ENCODE results near the gene LZTR1. TPM values are rescaled to one million over a fixed set of nuclear protein-coding genes. Genes with fewer than 3 reads are reported as not detected.
"Not testable (repeated sequence)": the region's sequence is repeated elsewhere in the genome, so short reads cannot be mapped to it uniquely, and the experiment has no call there.

LZTR1 gene
- total and polyA plus RNA-seq, 12 donors, result 14.7 to 36.5 (median 24.4) TPM

DNA sequence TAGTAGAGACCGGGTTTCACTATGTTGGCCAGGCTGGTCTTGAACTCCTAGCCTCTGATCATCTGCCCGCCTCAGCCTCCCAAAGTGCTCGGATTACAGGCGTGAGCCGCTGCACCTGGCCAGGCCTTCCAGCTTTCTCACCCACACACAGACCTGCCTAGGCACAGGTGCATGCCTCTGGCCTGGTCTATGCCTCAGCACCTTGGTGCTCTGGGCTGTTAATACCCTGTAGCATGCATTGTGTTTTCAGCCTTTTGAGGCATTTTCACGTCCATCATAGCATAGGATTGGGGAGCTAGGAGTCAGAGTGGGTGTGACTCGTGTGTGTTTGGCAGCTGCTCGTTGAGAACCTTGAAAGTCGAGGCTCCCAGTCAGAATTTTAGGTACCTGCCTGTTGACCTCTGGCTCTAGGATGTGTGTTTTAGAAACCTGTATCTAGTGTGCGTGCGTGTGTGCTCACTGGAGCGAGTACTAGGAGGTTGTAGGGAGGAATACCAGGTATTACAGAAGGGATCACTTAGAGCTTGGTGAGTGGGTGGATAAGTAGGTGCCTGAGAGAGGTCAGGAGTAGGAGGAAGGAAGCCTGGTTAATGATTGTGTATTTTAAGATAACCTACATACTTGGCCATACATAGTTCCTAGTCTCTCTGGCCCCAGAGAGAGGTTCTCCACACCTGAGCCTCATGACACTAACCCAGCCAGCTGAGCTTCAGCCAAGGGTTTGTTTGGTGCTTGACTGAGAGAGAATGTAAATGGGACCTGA lies 44.9 kb upstream of the LZTR1 start:
- no peak for TF ChIP-seq CTCF (IDR thresholded peaks at IDR 0.05)
- DNase-seq, result no peak
- no peak overlapping the region for H3K4me3 ChIP-seq
- WGBS, 2 donors, result 73 to 76% methylated on average over 12 of the region's 12 CpGs
- H3K27ac ChIP-seq, result no peak overlapping the region
- no peaks in the 10 kb centered on the region for H3K27me3 ChIP-seq
- H3K9me3 ChIP-seq, result no peaks in the 10 kb centered on the region
- H3K4me1 ChIP-seq, result peaks cover 8 to 70% (median 53%) of the 10 kb centered on the region in 9 donors
- ATAC-seq, result peak in 4 of 8 donors; percentile 15 to 38 (median 28)
- intact Hi-C loops (cut with DNase I), result no loop called here
- H3K36me3 ChIP-seq, result peaks cover 0 to 56% (median 13%) of the 10 kb centered on the region in 9 donors

GRCh38 chr22:20937794-20938671 lies 44.1 kb upstream of the LZTR1 start:
- DNase-seq (no peak), ATAC-seq (no peak)
- H3K36me3 ChIP-seq, result peaks cover 0 to 56% (median 13%) of the 10 kb centered on the region in 9 donors
- H3K27me3 ChIP-seq, result no peaks in the 10 kb centered on the region
- H3K9me3 ChIP-seq, result no peaks in the 10 kb centered on the region
- H3K4me3 ChIP-seq, result no peak overlapping the region
- peaks cover 8 to 73% (median 56%) of the 10 kb centered on the region in 9 donors for H3K4me1 ChIP-seq
- H3K27ac ChIP-seq, result no peak overlapping the region
- 82 to 87% methylated on average over 8 of the region's 8 CpGs for WGBS, 2 donors
- intact Hi-C loops (cut with DNase I), result no loop called here
- no peak for TF ChIP-seq CTCF (IDR thresholded peaks at IDR 0.05)

GRCh38 chr22:20939457-20940185 lies 42.5 kb upstream of the LZTR1 start:
- 94 to 96% methylated on average over 14 of the region's 14 CpGs for WGBS, 2 donors
- DNase-seq, H3K9me3 ChIP-seq, H3K27me3 ChIP-seq, ATAC-seq, H3K27ac ChIP-seq, H3K4me3 ChIP-seq: not testable (repeated sequence)
- peaks cover 8 to 77% (median 58%) of the 10 kb centered on the region in 9 donors for H3K4me1 ChIP-seq
- intact Hi-C loops (cut with DNase I), result loop anchor here in 1 of 10 donors (10.0 kb wide), 1 partner anchor 85 kb away; no protein-coding TSS in a partner anchor
- peaks cover 0 to 44% (median 7%) of the 10 kb centered on the region in 9 donors for H3K36me3 ChIP-seq

DNA sequence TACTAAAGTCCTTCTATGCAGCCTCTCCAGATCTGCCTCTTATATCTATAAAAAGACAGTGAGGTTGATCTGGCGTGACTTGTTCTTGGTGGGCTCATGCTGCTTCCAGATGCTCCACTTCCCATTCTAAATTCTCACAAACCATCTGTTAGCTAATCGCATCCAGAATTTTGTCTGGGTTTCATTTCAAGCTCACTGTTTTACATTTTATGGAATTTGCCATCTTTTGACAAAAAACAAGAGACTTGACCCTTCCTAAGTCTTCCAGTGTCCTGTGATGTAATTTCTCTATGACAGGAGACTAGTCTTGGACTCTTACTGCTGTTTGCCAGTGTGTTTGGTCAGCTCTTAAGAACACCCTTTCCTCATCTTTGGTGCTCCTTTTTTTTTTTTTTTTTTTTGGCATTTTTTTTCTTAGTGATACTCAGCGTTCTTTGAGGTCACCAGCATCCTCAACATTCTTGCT lies 41.9 kb upstream of the LZTR1 start:
- Histone ChIP-seq H3K27ac (peak overlapping the region in 1 of 10 donors; percentile 1), H3K27me3 (no peaks in the 10 kb centered on the region), H3K4me3 (no peak overlapping the region), H3K4me1 (peaks cover 10 to 82% (median 64%) of the 10 kb centered on the region in 9 donors), H3K9me3 (no peaks in the 10 kb centered on the region), H3K36me3 (peaks cover 0 to 38% (median 6%) of the 10 kb centered on the region in 9 donors)
- whole genome bisulfite sequencing, 2 donors, result 61 to 62% methylated on average over 3 of the region's 3 CpGs
- intact Hi-C loops (cut with DNase I), result loop anchor here in 1 of 10 donors (10.0 kb wide), 1 partner anchor 85 kb away; no protein-coding TSS in a partner anchor
- DNase-seq (no peak), ATAC-seq (no peak)
- TF ChIP-seq CTCF (IDR thresholded peaks at IDR 0.05), result no peak

Data from heart right ventricle (tissue), 16 donors.